ENCODE measurements around the gene NCKAP1.
"Not testable (repeated sequence)": the region's sequence is repeated elsewhere in the genome, so short reads cannot be mapped to it uniquely, and the experiment has no call there.

DNA sequence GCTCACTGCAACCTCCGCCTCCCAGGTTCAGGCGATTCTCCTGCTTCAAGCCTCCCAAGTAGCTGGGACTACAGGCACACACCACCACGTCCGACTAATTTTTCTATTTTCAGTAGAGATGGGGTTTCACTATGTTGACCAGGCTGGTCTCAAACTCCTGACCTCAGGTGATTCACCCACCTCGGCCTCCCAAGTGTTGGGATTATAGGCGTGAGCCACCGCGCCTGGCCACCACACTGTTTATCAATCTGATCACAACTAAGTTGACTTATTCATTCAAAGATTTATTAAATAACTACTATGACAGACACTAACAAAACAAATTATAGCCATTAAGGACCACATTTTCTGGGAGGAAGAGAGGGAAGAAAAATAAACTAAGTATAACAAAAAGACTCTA, 71.9 kb downstream of the NCKAP1 start:
- TF ChIP-seq, protein P1, sequence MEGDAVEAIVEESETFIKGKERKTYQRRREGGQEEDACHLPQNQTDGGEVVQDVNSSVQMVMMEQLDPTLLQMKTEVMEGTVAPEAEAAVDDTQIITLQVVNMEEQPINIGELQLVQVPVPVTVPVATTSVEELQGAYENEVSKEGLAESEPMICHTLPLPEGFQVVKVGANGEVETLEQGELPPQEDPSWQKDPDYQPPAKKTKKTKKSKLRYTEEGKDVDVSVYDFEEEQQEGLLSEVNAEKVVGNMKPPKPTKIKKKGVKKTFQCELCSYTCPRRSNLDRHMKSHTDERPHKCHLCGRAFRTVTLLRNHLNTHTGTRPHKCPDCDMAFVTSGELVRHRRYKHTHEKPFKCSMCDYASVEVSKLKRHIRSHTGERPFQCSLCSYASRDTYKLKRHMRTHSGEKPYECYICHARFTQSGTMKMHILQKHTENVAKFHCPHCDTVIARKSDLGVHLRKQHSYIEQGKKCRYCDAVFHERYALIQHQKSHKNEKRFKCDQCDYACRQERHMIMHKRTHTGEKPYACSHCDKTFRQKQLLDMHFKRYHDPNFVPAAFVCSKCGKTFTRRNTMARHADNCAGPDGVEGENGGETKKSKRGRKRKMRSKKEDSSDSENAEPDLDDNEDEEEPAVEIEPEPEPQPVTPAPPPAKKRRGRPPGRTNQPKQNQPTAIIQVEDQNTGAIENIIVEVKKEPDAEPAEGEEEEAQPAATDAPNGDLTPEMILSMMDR (IDR thresholded peaks at IDR 0.05; ENCODE audit: low read length) = not testable (repeated sequence)
- not testable (repeated sequence) for TF ChIP-seq EZH2 (optimal IDR thresholded peaks at IDR 0.05; ENCODE audit: low read depth, low read length)

All from MM.1S (cell line).